ENCODE data around the gene RSPH6A. TPM values are rescaled to one million over a fixed set of nuclear protein-coding genes. Genes with fewer than 3 reads are reported as not detected.
A peak's percentile ranks its signal among the peaks of the same experiment; 100 is the strongest.

Gene RSPH6A
- total RNA-seq, 1 donor from 2014 or later: 0.61 TPM

DNA sequence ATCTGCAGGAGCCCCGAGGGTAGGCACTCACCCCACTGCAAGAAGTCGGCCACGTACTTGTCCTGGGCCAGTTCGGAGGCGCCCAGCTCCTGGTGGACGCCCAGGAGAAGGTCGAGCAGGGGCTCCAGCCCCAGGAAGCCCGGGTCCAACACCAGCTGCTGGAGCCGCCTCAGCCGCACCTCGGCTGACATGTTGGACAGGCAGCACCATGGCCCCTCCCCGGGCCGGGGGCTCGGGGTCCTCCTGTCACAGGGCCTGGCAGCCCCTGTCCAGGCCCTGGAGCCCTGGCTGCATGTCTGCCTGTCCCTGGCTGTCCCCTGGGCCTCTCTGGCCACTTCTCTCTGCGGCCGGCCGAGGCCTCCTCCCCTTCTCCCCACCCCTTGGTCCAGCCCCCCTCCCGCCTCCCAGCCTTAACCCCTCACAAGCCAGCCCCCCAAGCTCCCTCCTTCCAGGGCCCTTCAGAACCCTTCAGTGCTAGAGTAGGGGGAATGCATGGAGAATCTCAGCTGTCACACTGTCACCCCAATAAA is 32.9 kb downstream of the RSPH6A start, which contains the start of gene DMPK:
Gene DMPK (minus strand): TSS at position 329 of the 530 bp plus-strand sequence. CDS start 138 bp downstream, at position 191.
- no peak within 1 kb of the TSS for H3K4me3 Mint-ChIP-seq (ENCODE audit: unreplicated experiment)

DNA sequence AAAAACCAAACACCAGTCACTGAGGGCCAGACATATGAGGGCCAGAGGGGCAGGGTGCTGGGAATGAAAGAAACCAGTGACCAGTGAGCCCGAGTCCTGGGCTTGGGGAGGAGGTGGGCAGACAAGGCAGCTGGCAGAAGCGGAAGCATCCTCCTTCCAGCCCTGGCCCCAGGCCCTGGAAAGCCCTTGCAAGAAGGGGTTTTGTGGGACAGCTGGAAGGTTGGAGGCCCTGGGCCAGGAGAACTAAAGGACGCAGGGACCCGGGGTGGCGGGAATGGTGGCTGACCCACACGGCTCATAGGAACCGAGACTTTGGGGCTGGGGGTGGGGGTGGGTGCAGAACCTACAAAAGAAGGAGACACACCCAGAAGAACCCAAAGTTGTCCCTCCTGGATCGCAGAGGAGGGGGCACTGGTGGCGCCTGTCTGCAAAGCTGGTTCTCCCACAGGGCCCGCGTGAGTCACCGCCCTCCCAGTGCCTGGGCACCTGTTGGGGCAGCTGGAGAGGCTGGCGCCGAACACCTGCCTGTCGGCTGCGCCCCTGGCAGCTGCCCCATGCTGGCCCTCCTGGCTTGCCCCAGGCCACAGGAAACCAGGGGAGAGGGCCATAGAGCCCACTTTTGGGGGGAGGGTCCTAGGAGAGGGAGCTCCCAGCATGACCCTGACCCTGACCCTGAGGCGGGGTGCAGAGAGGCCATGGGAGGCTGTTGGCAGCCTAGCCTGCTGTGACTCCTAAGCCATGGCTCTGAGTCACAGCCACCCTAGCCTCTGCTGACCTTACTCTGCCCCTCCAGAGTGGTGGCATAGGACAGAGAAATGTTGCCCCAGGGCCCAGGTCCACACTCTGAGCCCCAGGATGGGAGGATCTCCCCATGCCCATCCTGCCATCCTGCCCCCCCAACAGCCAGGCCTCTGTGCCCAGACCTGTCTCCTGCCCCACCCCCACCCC is 33.6 kb downstream of the RSPH6A start:
- Mint-ChIP-seq H3K27me3 (ENCODE audit: unreplicated experiment) (peaks cover 10% of the 10 kb centered on the region), H3K36me3 (ENCODE audit: unreplicated experiment) (no peaks in the 10 kb centered on the region), H3K27ac (ENCODE audit: unreplicated experiment) (peak overlapping the region; percentile 62), H3K4me3 (ENCODE audit: unreplicated experiment) (no peak overlapping the region), H3K9me3 (ENCODE audit: unreplicated experiment) (peaks cover 3% of the 10 kb centered on the region), H3K4me1 (ENCODE audit: low read depth, unreplicated experiment) (peaks cover 12% of the 10 kb centered on the region)
- TF ChIP-seq, protein P1, sequence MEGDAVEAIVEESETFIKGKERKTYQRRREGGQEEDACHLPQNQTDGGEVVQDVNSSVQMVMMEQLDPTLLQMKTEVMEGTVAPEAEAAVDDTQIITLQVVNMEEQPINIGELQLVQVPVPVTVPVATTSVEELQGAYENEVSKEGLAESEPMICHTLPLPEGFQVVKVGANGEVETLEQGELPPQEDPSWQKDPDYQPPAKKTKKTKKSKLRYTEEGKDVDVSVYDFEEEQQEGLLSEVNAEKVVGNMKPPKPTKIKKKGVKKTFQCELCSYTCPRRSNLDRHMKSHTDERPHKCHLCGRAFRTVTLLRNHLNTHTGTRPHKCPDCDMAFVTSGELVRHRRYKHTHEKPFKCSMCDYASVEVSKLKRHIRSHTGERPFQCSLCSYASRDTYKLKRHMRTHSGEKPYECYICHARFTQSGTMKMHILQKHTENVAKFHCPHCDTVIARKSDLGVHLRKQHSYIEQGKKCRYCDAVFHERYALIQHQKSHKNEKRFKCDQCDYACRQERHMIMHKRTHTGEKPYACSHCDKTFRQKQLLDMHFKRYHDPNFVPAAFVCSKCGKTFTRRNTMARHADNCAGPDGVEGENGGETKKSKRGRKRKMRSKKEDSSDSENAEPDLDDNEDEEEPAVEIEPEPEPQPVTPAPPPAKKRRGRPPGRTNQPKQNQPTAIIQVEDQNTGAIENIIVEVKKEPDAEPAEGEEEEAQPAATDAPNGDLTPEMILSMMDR (IDR thresholded peaks at IDR 0.05; ENCODE audit: partially characterized antibody, unreplicated experiment): no peak
- no peak for DNase-seq

More for the DNA sequence above, 32.9 kb downstream of the RSPH6A start, which contains the start of gene DMPK:
- TF ChIP-seq, protein P1 (IDR thresholded peaks at IDR 0.05; ENCODE audit: partially characterized antibody, unreplicated experiment): no peak
- peaks cover 3% of the 10 kb centered on the region for H3K9me3 Mint-ChIP-seq (ENCODE audit: unreplicated experiment)
- peaks cover 10% of the 10 kb centered on the region for H3K27me3 Mint-ChIP-seq (ENCODE audit: unreplicated experiment)
- no peaks in the 10 kb centered on the region for H3K36me3 Mint-ChIP-seq (ENCODE audit: unreplicated experiment)
- DNase-seq: no peak
- peaks cover 12% of the 10 kb centered on the region for H3K4me1 Mint-ChIP-seq (ENCODE audit: low read depth, unreplicated experiment)
- no peak within 1 kb of the TSS for H3K27ac Mint-ChIP-seq (ENCODE audit: unreplicated experiment)

DNA sequence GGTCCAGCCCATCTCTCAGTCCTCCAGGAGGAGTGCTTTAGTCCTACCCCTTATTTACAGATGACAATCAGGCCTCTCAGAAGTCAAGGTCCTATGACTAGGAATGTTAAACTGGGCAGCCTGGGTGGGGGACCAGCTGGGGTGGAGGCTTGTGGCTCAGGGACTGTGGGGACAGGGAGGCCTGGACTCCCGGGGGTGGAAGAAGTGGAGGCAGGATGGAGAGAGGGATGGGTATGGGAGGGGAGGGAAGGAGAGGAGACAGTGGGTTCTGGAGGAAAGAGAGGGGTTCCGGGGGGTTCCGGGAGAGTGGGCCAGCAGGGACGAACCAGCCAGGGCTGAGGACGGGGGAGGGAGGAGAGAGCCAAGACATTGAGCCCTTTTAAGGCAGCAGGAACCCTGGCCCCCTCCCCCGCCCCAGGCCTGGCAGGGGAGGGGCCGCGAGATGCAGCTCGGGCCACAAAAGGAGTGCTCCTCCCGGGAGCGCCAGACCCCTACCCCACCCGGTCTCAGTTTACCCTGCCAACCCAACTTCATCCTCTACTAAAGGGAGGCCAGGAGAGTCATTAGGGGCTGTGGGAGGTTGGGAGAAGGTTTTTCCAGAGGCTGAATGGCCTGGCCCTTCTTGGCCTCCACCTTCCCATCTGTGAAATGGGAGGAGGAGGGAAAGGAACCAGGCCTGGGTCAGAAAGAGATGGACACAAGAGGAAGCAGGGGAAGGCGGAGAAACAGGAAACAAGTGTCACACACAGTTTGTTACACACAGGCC is 34.5 kb downstream of the RSPH6A start:
- DNase-seq: no peak
- TF ChIP-seq, protein P1 (IDR thresholded peaks at IDR 0.05; ENCODE audit: partially characterized antibody, unreplicated experiment): no peak
- Mint-ChIP-seq H3K4me3 (ENCODE audit: unreplicated experiment) (no peak overlapping the region), H3K36me3 (ENCODE audit: unreplicated experiment) (no peaks in the 10 kb centered on the region), H3K27ac (ENCODE audit: unreplicated experiment) (peak overlapping the region; percentile 62), H3K4me1 (ENCODE audit: low read depth, unreplicated experiment) (peaks cover 12% of the 10 kb centered on the region), H3K9me3 (ENCODE audit: unreplicated experiment) (peaks cover 3% of the 10 kb centered on the region), H3K27me3 (ENCODE audit: unreplicated experiment) (peaks cover 10% of the 10 kb centered on the region)

DNA sequence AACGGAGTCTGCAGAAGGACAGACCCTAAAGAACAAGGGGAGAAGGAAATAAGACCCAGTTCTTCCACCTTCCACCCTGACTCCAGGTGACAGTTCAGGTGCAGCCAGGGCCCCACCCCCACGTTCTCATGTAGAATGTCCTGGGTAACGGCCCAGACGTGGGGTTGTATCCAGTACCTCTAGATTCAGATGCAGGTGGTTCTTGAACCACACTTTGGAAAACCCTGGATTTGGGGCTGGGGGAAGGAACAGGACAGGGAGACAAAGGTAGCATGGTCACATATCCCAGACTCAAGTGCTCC is 35.0 kb downstream of the RSPH6A start:
- no peak overlapping the region for H3K4me3 Mint-ChIP-seq (ENCODE audit: unreplicated experiment)
- no peaks in the 10 kb centered on the region for H3K36me3 Mint-ChIP-seq (ENCODE audit: unreplicated experiment)
- peaks cover 10% of the 10 kb centered on the region for H3K27me3 Mint-ChIP-seq (ENCODE audit: unreplicated experiment)
- DNase-seq: no peak
- no peak overlapping the region for H3K27ac Mint-ChIP-seq (ENCODE audit: unreplicated experiment)
- peaks cover 12% of the 10 kb centered on the region for H3K4me1 Mint-ChIP-seq (ENCODE audit: low read depth, unreplicated experiment)
- TF ChIP-seq, protein P1 (IDR thresholded peaks at IDR 0.05; ENCODE audit: partially characterized antibody, unreplicated experiment): no peak
- H3K9me3 Mint-ChIP-seq (ENCODE audit: unreplicated experiment): peaks cover 3% of the 10 kb centered on the region

Data from glutamatergic neuron (in vitro differentiated cells).